Measurements from ENCODE around the gene COTL1. TPM values are rescaled to one million over a fixed set of nuclear protein-coding genes. Genes with fewer than 3 reads are reported as not detected.
A peak's percentile ranks its signal among the peaks of the same experiment; 100 is the strongest.

The COTL1 gene
- total and polyA plus RNA-seq, 4 donors: 62.4 to 223 (median 142) TPM

DNA sequence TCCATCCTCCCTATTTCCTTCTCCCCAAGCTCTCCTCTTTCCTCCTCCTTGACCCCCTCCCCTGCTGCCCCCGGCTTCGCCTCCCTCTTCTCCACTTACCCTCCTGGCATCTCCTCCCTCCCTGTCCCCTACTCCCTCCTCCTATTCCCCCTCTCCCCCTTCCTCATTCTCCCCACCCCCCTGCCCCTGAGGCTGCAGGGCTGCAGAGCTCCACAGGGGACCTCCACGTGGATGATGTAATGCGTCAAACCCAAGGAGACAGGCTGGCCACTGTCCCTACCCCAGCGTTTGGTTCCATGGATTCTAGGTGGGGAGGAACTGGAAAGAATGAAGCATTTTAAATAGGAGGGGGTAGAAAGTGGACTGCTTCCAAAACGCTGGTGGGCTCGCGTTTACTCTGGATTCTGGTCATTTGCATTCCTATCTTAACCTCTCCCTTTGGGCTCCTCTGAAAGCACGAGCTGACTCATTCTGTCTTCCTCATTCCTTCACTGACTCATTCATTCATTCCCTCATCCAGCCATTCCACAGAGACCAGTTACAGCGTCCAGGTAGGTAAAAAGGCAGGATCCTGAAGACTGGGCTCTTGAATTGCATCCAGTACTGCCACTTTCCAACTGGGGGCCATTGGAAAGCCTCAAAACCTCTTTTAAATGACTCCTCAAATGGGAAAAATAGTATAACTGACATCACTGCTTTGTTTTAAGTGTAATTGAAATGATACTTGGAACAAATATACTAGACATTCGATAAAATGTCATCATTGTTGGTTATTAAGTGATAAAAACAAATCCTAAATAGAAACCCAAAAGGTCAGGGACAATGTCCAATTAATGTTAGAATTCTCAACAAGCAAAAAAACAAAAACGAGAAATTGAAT lies 943 bp upstream of the COTL1 start:
- DNase-seq (peak in 2 of 3 donors; percentile 56), ATAC-seq (ENCODE audit: insufficient read depth, low FRiP score) (no peak)
- no peaks in the 10 kb centered on the region for H3K9me3 ChIP-seq (ENCODE audit: control insufficient read depth in 4 of 4, insufficient read depth in 3 of 4, low read length in 3 of 4)
- no peaks in the 10 kb centered on the region for H3K27me3 ChIP-seq (ENCODE audit: control insufficient read depth in 3 of 3, insufficient read depth in 3 of 3, low read length in 2 of 3)
- H3K4me3 ChIP-seq: no peak overlapping the region
- H3K27ac ChIP-seq (ENCODE audit: low read depth in 1 of 2, low read length in 1 of 2): peak overlapping the region in 1 of 2 donors; percentile 22
- TF ChIP-seq, protein P1, sequence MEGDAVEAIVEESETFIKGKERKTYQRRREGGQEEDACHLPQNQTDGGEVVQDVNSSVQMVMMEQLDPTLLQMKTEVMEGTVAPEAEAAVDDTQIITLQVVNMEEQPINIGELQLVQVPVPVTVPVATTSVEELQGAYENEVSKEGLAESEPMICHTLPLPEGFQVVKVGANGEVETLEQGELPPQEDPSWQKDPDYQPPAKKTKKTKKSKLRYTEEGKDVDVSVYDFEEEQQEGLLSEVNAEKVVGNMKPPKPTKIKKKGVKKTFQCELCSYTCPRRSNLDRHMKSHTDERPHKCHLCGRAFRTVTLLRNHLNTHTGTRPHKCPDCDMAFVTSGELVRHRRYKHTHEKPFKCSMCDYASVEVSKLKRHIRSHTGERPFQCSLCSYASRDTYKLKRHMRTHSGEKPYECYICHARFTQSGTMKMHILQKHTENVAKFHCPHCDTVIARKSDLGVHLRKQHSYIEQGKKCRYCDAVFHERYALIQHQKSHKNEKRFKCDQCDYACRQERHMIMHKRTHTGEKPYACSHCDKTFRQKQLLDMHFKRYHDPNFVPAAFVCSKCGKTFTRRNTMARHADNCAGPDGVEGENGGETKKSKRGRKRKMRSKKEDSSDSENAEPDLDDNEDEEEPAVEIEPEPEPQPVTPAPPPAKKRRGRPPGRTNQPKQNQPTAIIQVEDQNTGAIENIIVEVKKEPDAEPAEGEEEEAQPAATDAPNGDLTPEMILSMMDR (IDR thresholded peaks at IDR 0.05; ENCODE audit: control extremely low read depth, extremely low read depth): no peak
- no peak overlapping the region for H3K9ac ChIP-seq (ENCODE audit: insufficient read depth in 1 of 2, low read length in 2 of 2)
- peaks cover 0 to 29% (median 15%) of the 10 kb centered on the region in 5 donors for H3K4me1 ChIP-seq (ENCODE audit: control insufficient read depth in 5 of 5, insufficient read depth in 5 of 5, low read length in 5 of 5)
- H3K36me3 ChIP-seq (ENCODE audit: control insufficient read depth in 4 of 4, insufficient read depth in 4 of 4, low read length in 4 of 4): no peaks in the 10 kb centered on the region
- WGBS, 2 donors: 30 to 31% methylated on average over 12 of the region's 12 CpGs

DNA sequence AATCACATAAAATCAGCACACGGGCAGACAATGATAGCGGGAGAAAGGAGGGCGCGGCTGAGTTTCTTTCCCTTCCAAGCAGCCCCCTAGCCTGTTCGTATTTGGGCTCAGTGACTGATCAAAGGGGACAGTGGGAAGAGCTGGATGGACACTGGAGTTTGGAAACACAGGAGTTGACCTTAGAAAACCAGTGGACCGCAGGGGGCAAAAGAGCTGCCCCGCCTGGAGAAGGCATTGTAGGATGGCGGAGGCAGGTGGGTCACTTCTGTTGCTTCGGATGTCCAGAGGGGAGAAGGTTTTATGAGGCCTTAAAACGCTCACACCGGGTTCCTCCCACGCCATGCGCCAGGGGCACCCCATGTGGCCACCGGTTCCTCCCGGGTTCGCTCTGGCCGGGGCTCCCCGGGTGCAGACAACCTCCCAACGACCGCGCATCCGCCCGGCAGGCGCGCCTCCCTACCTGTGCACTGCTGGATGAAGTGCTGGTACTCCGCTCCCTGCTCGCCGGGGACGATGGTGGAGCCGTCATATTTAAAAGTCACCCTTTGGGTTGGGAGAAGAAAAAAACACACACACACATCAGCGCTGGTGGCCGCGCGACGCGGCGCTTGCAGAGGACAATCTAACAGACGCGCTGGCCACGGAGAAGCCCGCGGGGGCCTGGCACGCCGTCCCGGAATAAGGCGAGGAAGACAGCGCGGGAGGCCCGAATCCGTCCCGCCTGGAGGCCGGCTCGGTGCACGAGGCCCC lies 662 bp downstream of the COTL1 start:
- H3K27me3 ChIP-seq (ENCODE audit: control insufficient read depth in 3 of 3, insufficient read depth in 3 of 3, low read length in 2 of 3): no peaks in the 10 kb centered on the region
- 3 to 4% methylated on average over 54 of the region's 54 CpGs for WGBS, 2 donors

DNA sequence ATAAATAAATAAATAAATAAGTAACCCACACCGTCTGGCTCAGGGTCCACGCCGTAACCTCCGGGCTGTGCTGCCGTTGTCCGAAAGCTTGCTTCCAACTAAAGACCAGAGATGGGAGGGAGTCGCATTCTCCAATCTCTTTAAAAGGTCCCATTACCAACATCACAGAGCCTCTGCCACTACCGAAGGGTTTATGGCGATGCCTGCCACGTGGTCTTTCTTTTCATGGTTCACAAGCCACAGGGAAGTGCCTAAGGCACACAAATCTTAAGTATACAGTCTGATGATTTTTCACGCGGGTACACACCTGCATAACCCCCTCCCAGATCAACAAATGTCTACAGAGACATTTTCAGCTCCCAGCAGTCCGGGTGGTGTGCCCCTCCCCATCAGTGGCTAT lies 1.4 kb downstream of the COTL1 start:
- ATAC-seq (ENCODE audit: insufficient read depth, low FRiP score): no peak
- Histone ChIP-seq H3K4me1 (ENCODE audit: control insufficient read depth in 5 of 5, insufficient read depth in 5 of 5, low read length in 5 of 5) (peaks cover 0 to 36% (median 18%) of the 10 kb centered on the region in 5 donors), H3K27me3 (ENCODE audit: control insufficient read depth in 3 of 3, insufficient read depth in 3 of 3, low read length in 2 of 3) (no peaks in the 10 kb centered on the region), H3K27ac (ENCODE audit: low read depth in 1 of 2, low read length in 1 of 2) (peak overlapping the region in 1 of 2 donors; percentile 11), H3K4me3 (peak overlapping the region; percentile 78), H3K9ac (ENCODE audit: insufficient read depth in 1 of 2, low read length in 2 of 2) (peak overlapping the region in 1 of 2 donors; percentile 39), H3K9me3 (ENCODE audit: control insufficient read depth in 4 of 4, insufficient read depth in 3 of 4, low read length in 3 of 4) (no peaks in the 10 kb centered on the region), H3K36me3 (ENCODE audit: control insufficient read depth in 4 of 4, insufficient read depth in 4 of 4, low read length in 4 of 4) (peaks cover 0 to 4% (median 0%) of the 10 kb centered on the region in 4 donors)
- WGBS, 2 donors: 41 to 56% methylated on average over 13 of the region's 13 CpGs
- DNase-seq: peak in 1 of 3 donors; percentile 38
- TF ChIP-seq, protein P1 (IDR thresholded peaks at IDR 0.05; ENCODE audit: control extremely low read depth, extremely low read depth): no peak

More for the DNA sequence above, 662 bp downstream of the COTL1 start:
- H3K4me1 ChIP-seq (ENCODE audit: control insufficient read depth in 5 of 5, insufficient read depth in 5 of 5, low read length in 5 of 5): peaks cover 0 to 29% (median 15%) of the 10 kb centered on the region in 5 donors
- H3K27ac ChIP-seq (ENCODE audit: low read depth in 1 of 2, low read length in 1 of 2): peak overlapping the region; percentile 57 to 71
- peaks cover 0 to 4% (median 0%) of the 10 kb centered on the region in 4 donors for H3K36me3 ChIP-seq (ENCODE audit: control insufficient read depth in 4 of 4, insufficient read depth in 4 of 4, low read length in 4 of 4)
- no peak overlapping the region for H3K9ac ChIP-seq (ENCODE audit: insufficient read depth in 1 of 2, low read length in 2 of 2)
- no peaks in the 10 kb centered on the region for H3K9me3 ChIP-seq (ENCODE audit: control insufficient read depth in 4 of 4, insufficient read depth in 3 of 4, low read length in 3 of 4)
- H3K4me3 ChIP-seq: peak overlapping the region; percentile 78
- TF ChIP-seq, protein P1 (IDR thresholded peaks at IDR 0.05; ENCODE audit: control extremely low read depth, extremely low read depth): no peak
- peak in 1 of 3 donors; percentile 24 for DNase-seq
- ATAC-seq (ENCODE audit: insufficient read depth, low FRiP score): no peak
